SH-SY5Y (cell line): ENCODE results near the gene PARD3.
A peak's percentile ranks its signal among the peaks of the same experiment; 100 is the strongest.

Experiments
- GATA2 ChIP-seq: IDR thresholded peaks from 2 replicates; pipeline ENCODE4 v1.6.1; 2011; ENCODE audit warnings: mild to moderate bottlenecking, low read depth, low read length
- GATA3 ChIP-seq: IDR thresholded peaks from 2 replicates; pipeline ENCODE4 v1.6.1; 2011; ENCODE audit warnings: low read depth, mild to moderate bottlenecking, low read length, moderate library complexity

- no peak for TF ChIP-seq GATA3
- TF ChIP-seq GATA2 = 0 out of 2 replicates have a peak, but pooled peaks have one; percentile 19
These were observed 42.9 kb upstream of the PARD3 start for GRCh38 chr10:34858003-34858402.
